CD8-positive, alpha-beta memory T cell (primary cell): ENCODE results near the gene GINS1. TPM values are rescaled to one million over a fixed set of nuclear protein-coding genes. Genes with fewer than 3 reads are reported as not detected.
A peak's percentile ranks its signal among the peaks of the same experiment; 100 is the strongest.

Source experiments
- CTCF ChIA-PET: fragments of 350-600 bp; sonication (Branson Sonifier 250); formaldehyde crosslinking; loops from one replicate; lab custom pipeline; 2021; ENCODE audit warnings: antibody characterized with exemption; lab: Charles Lee
- POLR2A ChIA-PET: fragments of 350-600 bp; sonication (Branson Sonifier 250); formaldehyde crosslinking; loops from one replicate; lab custom pipeline; 2021; ENCODE audit warnings: antibody characterized with exemption; lab: Charles Lee
- DNase-seq, 5 donors: peaks; one replicate each; pipeline versions ENCODE4 v3.0.0 to v3.0.0-alpha.2; 2020 to 2022; ENCODE audit warnings: mixed read lengths in 1 of 5
- H3K27ac ChIP-seq: one replicate; pipeline ENCODE4 v1.7.0; 2013; ENCODE audit warnings: low read depth, mild to moderate bottlenecking, low read length, moderate library complexity
- H3K27me3 ChIP-seq: 2 replicates; pipeline ENCODE4 v1.7.0; 2013; ENCODE audit warnings: low read length, mild to moderate bottlenecking; ENCODE audit not compliant: insufficient read depth, poor library complexity, severe bottlenecking
- H3K36me3 ChIP-seq: 2 replicates; pipeline ENCODE4 v1.7.0; 2013; ENCODE audit warnings: mild to moderate bottlenecking, low read length, moderate library complexity; ENCODE audit not compliant: insufficient read depth
- H3K4me1 ChIP-seq: 2 replicates; pipeline ENCODE4 v1.7.0; 2013; ENCODE audit warnings: mild to moderate bottlenecking, low read length, moderate library complexity; ENCODE audit not compliant: insufficient read depth
- H3K4me3 ChIP-seq: 2 replicates; pipeline ENCODE4 v1.7.0; 2013; ENCODE audit warnings: mild to moderate bottlenecking, low read length
- H3K9me3 ChIP-seq: 2 replicates; pipeline ENCODE4 v1.7.0; 2013; ENCODE audit warnings: mild to moderate bottlenecking, low read length
- H3K27ac Mint-ChIP-seq, 8 donors: one replicate each; pipeline ENCODE4 v1.8.0; 2020 to 2021; ENCODE audit warnings: mixed read lengths in 8 of 8, mild to moderate bottlenecking in 6 of 8, inconsistent platforms in 3 of 8, moderate library complexity in 3 of 8
- H3K27me3 Mint-ChIP-seq, 2 donors: one replicate each; pipeline ENCODE4 v1.8.0; 2020 to 2021; ENCODE audit warnings: mixed read lengths in 2 of 2, mild to moderate bottlenecking in 1 of 2, moderate library complexity in 1 of 2
- H3K36me3 Mint-ChIP-seq, 3 donors: one replicate each; pipeline ENCODE4 v1.8.0; 2020 to 2021; ENCODE audit warnings: mixed read lengths in 3 of 3, inconsistent platforms in 1 of 3, mild to moderate bottlenecking in 1 of 3
- H3K4me1 Mint-ChIP-seq, 3 donors: one replicate each; pipeline ENCODE4 v1.8.0; 2020 to 2021; ENCODE audit warnings: mixed read lengths in 3 of 3, inconsistent platforms in 1 of 3, mild to moderate bottlenecking in 1 of 3
- H3K4me3 Mint-ChIP-seq, 7 donors: one replicate each; pipeline ENCODE4 v1.8.0; 2020 to 2021; ENCODE audit warnings: mixed read lengths in 7 of 7, mild to moderate bottlenecking in 6 of 7, moderate library complexity in 4 of 7, inconsistent platforms in 2 of 7
- H3K9me3 Mint-ChIP-seq, 5 donors: one replicate each; pipeline ENCODE4 v1.8.0; 2020 to 2022; ENCODE audit warnings: mixed read lengths in 5 of 5, mild to moderate bottlenecking in 3 of 5, moderate library complexity in 2 of 5, inconsistent platforms in 1 of 5
- polyA plus RNA-seq: library from polyadenylated mRNA; unstranded; fragments of 300-500 nt; fragmentation: Illumina TruSeq; gene quantifications from one replicate; pipeline ENCODE4 v1.2.3, GENCODE V29; 2021
- total RNA-seq, 2 experiments: library from RNA; stranded (reverse); gene quantifications; one replicate each; pipeline ENCODE4 v1.2.3, GENCODE V29; 2021

The GINS1 gene
- total and polyA plus RNA-seq, 3 experiments from 2014 or later: 0.74 to 31.2 (median 26.0) TPM

DNA sequence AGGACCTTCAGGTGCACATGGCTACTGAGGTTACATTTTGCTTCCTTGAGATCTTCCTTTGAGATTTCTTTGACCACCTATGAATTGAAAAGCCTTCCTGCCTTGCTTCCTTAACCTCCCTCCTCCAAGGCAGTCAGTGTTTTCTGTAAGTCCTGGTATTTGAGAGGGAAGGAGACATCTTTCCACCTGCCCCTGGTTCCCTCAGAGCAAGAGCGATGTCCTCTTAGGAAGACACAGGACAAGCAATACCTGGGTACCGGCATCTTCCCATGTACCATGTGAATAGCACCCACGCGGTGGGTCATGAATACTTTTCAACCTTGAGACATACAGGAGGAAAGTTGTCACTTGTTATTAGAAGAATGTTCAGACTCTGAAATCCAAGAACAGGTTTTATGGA lies 37.1 kb downstream of the GINS1 start:
- H3K36me3 ChIP-seq: no peaks in the 10 kb centered on the region
- no peaks in the 10 kb centered on the region for H3K27me3 ChIP-seq
- no peak overlapping the region for H3K27ac ChIP-seq
- H3K9me3 ChIP-seq: no peaks in the 10 kb centered on the region
- Mint-ChIP-seq H3K9me3 (no peaks in the 10 kb centered on the region), H3K36me3 (peaks cover 0 to 8% (median 6%) of the 10 kb centered on the region in 3 donors), H3K4me1 (peaks cover 0 to 9% (median 4%) of the 10 kb centered on the region in 3 donors), H3K4me3 (no peak overlapping the region), H3K27me3 (no peaks in the 10 kb centered on the region), H3K27ac (no peak overlapping the region)
- H3K4me3 ChIP-seq: no peak overlapping the region
- no peaks in the 10 kb centered on the region for H3K4me1 ChIP-seq
- ChIA-PET POLR2A (no interaction called here), CTCF (no interaction called here)
- no peak for DNase-seq

DNA sequence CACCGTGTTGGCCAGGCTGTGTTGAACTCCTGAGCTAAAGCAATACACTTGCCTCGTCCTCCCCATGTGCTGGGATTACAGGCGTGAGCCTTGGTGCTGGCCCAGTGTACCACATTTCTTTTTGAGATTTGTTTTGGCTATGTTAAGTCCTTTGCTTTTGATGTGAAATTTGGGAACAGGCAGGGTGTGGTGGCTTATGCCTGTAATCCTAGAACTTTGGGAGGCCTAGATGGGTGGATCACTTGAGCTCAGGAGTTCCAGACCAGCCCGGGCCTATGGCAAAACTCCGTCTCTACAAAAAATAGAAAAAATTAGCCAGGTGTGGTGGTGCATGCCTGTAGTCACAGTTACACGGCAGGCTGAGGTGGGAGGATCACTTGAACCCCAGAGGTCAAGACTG lies 40.2 kb downstream of the GINS1 start:
- Histone ChIP-seq H3K4me3 (no peak overlapping the region), H3K27me3 (no peaks in the 10 kb centered on the region), H3K4me1 (no peaks in the 10 kb centered on the region), H3K9me3 (no peaks in the 10 kb centered on the region), H3K36me3 (no peaks in the 10 kb centered on the region), H3K27ac (no peak overlapping the region)
- H3K36me3 Mint-ChIP-seq: peaks cover 0 to 8% (median 6%) of the 10 kb centered on the region in 3 donors
- no peak overlapping the region for H3K4me3 Mint-ChIP-seq
- no peaks in the 10 kb centered on the region for H3K9me3 Mint-ChIP-seq
- H3K27me3 Mint-ChIP-seq: no peaks in the 10 kb centered on the region
- DNase-seq: no peak
- CTCF ChIA-PET: no interaction called here
- H3K4me1 Mint-ChIP-seq: peaks cover 0 to 9% (median 4%) of the 10 kb centered on the region in 3 donors
- H3K27ac Mint-ChIP-seq: no peak overlapping the region
- POLR2A ChIA-PET: interaction anchor here (0.6 kb wide), 1 partner anchor 134 kb away, joined by 6 read pairs; no protein-coding TSS in a partner anchor

DNA sequence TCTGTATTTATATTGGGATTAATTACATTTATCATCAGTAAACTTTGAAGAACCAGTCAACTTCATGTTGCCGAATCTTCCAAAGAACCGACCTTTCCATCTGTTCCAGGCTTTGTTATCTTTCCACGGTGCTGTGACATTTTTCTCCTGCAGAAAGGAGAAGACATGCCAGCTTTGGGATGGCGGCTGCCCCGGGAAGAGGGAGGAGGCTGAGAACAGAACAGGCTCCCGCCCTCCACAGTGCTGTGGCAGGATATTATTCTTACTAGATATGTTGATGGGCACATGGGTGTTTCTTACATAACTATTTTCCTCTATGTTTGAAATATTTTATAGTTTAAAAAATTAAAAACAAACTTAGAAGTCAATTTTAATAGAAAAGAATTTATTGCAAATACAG lies 44.9 kb downstream of the GINS1 start:
- H3K4me1 ChIP-seq: no peaks in the 10 kb centered on the region
- H3K9me3 ChIP-seq: no peaks in the 10 kb centered on the region
- Mint-ChIP-seq H3K27me3 (no peaks in the 10 kb centered on the region), H3K4me3 (no peak overlapping the region), H3K9me3 (no peaks in the 10 kb centered on the region), H3K4me1 (no peaks in the 10 kb centered on the region), H3K27ac (no peak overlapping the region), H3K36me3 (peaks cover 0 to 6% (median 3%) of the 10 kb centered on the region in 3 donors)
- no peaks in the 10 kb centered on the region for H3K27me3 ChIP-seq
- ChIA-PET POLR2A (no interaction called here), CTCF (no interaction called here)
- no peak for DNase-seq
- no peaks in the 10 kb centered on the region for H3K36me3 ChIP-seq
- no peak overlapping the region for H3K4me3 ChIP-seq
- no peak overlapping the region for H3K27ac ChIP-seq

DNA sequence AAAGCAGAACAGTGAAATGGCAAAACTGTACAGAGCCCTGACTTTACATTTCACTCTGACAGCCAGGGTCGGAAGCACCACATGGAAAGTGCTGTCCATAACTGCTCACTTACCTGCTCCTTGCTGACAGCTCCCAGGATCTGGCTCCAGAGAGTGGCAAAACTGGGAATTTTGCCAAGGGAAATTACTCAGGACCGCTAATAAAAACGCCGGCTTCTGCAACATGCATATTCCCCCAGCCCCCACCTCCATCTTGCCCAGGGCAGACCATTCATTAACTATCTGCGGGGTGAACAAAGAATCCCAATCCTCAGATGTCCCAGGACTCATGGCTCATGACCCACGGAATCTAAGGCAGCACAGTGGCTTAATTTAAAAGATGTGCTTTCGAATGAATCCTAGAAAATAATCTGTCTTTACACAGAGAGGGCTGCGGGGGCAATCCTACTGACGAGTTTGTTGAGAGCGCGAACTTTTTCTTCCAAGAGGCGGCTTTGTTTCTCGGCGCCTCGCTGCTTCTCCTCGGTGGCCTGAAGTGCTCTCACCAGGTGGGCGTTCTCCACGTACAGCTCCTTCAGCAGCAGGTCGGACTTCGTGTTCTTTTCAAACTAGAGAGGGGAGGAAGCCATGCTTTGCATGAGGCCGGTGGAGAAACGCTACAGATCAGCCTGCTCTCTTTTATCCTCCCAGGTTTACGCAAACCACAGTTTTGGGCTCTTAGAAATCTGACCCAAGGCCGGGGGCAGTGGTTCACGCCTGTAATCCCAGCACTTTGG lies 45.8 kb downstream of the GINS1 start:
- Histone ChIP-seq H3K36me3 (no peaks in the 10 kb centered on the region), H3K9me3 (no peaks in the 10 kb centered on the region), H3K4me1 (no peaks in the 10 kb centered on the region), H3K27me3 (no peaks in the 10 kb centered on the region), H3K4me3 (no peak overlapping the region), H3K27ac (no peak overlapping the region)
- no peaks in the 10 kb centered on the region for H3K4me1 Mint-ChIP-seq
- peaks cover 0 to 6% (median 1%) of the 10 kb centered on the region in 3 donors for H3K36me3 Mint-ChIP-seq
- no peaks in the 10 kb centered on the region for H3K9me3 Mint-ChIP-seq
- no peak for DNase-seq
- no peak overlapping the region for H3K27ac Mint-ChIP-seq
- no peak overlapping the region for H3K4me3 Mint-ChIP-seq
- ChIA-PET CTCF (no interaction called here), POLR2A (no interaction called here)
- no peaks in the 10 kb centered on the region for H3K27me3 Mint-ChIP-seq

DNA sequence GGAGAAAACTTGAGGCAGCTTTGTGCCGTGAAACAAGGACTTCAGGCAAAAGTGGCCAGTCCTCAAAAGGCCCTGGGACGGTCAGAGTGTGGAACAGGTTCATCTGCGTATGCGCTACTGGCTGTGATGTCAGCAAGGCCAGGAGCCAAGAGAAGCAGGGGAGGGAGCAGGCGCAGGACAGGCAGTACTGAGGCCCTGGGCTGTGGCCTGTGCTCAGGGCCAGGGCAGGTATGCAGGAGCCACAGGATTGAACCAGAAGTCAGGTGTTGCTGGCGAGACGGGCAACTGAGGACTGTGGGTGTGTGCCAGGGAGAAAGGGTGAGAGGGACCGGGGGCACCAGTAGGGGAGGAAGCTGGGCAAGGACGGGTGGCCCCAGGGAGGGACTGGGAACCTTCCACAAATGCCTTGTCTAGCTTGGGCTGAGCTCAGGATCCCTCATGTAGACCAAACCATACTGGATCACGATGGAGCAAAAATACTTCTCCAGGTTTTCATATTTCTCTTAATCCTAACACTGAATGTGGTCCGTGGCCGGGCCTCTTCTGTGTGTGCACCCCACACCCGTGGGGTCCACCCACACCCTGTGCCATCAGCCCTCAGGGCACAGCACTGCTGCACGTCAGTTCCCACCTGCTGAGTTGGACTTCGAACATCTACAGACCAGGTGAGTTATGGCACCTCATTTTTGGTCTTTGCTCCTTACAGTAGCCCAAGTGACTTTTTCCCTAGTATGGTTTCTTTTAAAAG lies 46.9 kb downstream of the GINS1 start:
- Mint-ChIP-seq H3K27ac (no peak overlapping the region), H3K4me1 (no peaks in the 10 kb centered on the region), H3K36me3 (no peaks in the 10 kb centered on the region), H3K9me3 (no peaks in the 10 kb centered on the region), H3K27me3 (no peaks in the 10 kb centered on the region), H3K4me3 (peak overlapping the region in 1 of 7 donors; percentile 13)
- Histone ChIP-seq H3K9me3 (no peaks in the 10 kb centered on the region), H3K4me1 (no peaks in the 10 kb centered on the region), H3K27ac (no peak overlapping the region), H3K27me3 (no peaks in the 10 kb centered on the region), H3K4me3 (no peak overlapping the region), H3K36me3 (no peaks in the 10 kb centered on the region)
- no peak for DNase-seq
- CTCF ChIA-PET: no interaction called here
- POLR2A ChIA-PET: no interaction called here

DNA sequence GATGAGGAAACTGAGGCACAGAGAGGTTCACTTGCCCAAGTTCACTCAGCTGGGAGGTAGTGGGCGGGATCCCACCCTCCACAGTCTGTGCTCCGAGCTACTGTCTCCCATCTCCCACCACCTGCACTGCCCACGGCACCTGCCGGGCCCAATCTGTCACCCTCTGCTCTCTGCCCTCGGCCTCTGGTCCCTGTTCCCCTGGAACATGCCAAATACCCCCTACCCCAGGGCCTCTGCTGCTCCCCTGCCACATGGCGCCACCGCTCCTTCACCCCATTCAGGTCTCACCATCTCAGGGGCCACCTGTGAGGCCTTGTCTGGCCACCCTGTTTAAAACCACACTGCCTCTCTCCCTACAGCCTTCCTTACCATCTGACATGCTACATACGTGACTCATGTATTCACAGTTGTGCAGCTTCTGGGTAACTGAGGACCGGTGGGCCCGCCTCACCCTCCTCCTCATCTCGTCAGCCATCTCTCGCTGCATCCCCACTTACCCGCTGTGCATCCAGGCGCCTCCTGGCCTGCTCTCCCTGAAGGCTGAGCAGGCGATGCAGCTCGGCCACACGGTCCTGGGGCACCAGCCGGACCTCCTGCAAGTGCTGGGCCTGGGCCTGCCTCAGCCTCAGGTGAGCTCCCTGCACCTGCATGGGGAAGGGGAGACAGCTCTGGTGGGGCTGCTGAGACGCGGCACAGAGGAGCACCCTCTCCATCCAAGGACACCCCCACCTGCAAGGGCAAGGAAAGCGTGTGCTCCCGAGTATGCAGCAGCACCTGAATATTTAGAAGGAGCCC lies 50.6 kb downstream of the GINS1 start:
- no peak for DNase-seq
- Histone ChIP-seq H3K27me3 (no peaks in the 10 kb centered on the region), H3K4me1 (no peaks in the 10 kb centered on the region), H3K4me3 (no peak overlapping the region), H3K27ac (no peak overlapping the region), H3K36me3 (no peaks in the 10 kb centered on the region), H3K9me3 (no peaks in the 10 kb centered on the region)
- Mint-ChIP-seq H3K27me3 (peaks cover 0 to 2% of the 10 kb centered on the region in 2 donors), H3K36me3 (peaks cover 0 to 2% (median 0%) of the 10 kb centered on the region in 3 donors), H3K27ac (no peak overlapping the region), H3K4me1 (no peaks in the 10 kb centered on the region), H3K9me3 (no peaks in the 10 kb centered on the region), H3K4me3 (no peak overlapping the region)
- ChIA-PET CTCF (no interaction called here), POLR2A (no interaction called here)

DNA sequence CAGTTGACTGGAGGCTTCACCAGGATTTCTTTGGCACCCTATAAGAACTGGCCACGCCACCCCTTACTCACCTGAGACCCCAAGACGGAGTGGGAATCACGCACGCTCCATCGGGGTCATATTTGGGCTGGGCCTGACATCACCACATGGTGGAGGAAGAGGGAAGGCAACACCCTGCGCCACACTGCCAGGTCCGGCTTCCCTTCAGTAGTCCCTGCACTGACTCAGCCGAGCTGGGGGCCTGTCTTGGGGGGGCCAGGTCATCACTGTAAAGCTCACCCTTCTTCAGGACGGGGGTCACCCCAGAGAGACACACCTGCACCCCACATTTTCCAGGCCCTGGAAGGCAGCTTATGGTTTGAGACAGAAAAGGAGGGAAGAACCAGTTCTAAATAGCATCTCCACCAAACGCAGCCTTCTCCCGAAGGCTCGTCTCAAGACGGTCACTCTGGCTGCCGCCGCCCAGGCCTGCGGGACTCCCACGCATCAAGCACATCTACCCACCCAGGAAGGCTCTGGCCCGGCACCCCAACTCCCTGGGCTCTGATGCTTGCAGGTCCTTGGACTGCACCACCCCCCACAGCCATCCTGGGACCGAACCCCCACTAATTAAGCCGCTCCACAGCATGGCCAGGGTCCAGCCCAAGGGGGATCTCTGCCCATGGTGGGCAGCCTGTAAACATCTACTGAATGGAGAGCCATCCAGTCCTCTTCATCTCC lies 51.8 kb downstream of the GINS1 start:
- Mint-ChIP-seq H3K4me1 (no peaks in the 10 kb centered on the region), H3K9me3 (no peaks in the 10 kb centered on the region), H3K36me3 (peaks cover 0 to 2% (median 0%) of the 10 kb centered on the region in 3 donors), H3K27me3 (peaks cover 0 to 2% of the 10 kb centered on the region in 2 donors), H3K27ac (peak overlapping the region in 2 of 8 donors; percentile 12 to 25), H3K4me3 (no peak overlapping the region)
- ChIA-PET POLR2A (no interaction called here), CTCF (no interaction called here)
- H3K4me1 ChIP-seq: no peaks in the 10 kb centered on the region
- no peaks in the 10 kb centered on the region for H3K36me3 ChIP-seq
- DNase-seq: no peak
- no peaks in the 10 kb centered on the region for H3K27me3 ChIP-seq
- H3K4me3 ChIP-seq: no peak overlapping the region
- no peaks in the 10 kb centered on the region for H3K9me3 ChIP-seq
- no peak overlapping the region for H3K27ac ChIP-seq
